GM19099 (cell line): ENCODE results near the gene TFAP2A.

Source experiments
- POLR2A ChIP-seq: IDR thresholded peaks from 3 replicates; pipeline ENCODE4 v1.6.1; 2011; ENCODE audit warnings: low read depth; ENCODE audit not compliant: insufficient read length; ENCODE audit errors: extremely low read depth

The TFAP2A gene

GRCh38 chr6:10410207-10411050, 4.4 kb downstream of the TFAP2A start:
- TF ChIP-seq POLR2A = no peak

- no peak for TF ChIP-seq POLR2A
These were observed 5.1 kb downstream of the TFAP2A start for GRCh38 chr6:10409731-10410206.

GRCh38 chr6:10409233-10409721, 5.6 kb downstream of the TFAP2A start:
- TF ChIP-seq POLR2A = no peak

GRCh38 chr6:10408457-10408856, 6.4 kb downstream of the TFAP2A start:
- TF ChIP-seq POLR2A = no peak

GRCh38 chr6:10407674-10408054, 7.2 kb downstream of the TFAP2A start:
- no peak for TF ChIP-seq POLR2A

- no peak for TF ChIP-seq POLR2A
These were observed 7.7 kb downstream of the TFAP2A start for GRCh38 chr6:10407018-10407673.

- no peak for TF ChIP-seq POLR2A
These were observed 8.3 kb downstream of the TFAP2A start for GRCh38 chr6:10406556-10406955.

GRCh38 chr6:10405513-10405900, 9.4 kb downstream of the TFAP2A start:
- TF ChIP-seq POLR2A = no peak

GRCh38 chr6:10404799-10405512, 9.9 kb downstream of the TFAP2A start:
- no peak for TF ChIP-seq POLR2A

- peak; percentile 71 for TF ChIP-seq POLR2A
These were observed 10.6 kb downstream of the TFAP2A start for GRCh38 chr6:10404107-10404798.

- no peak for TF ChIP-seq POLR2A
These were observed 11.3 kb downstream of the TFAP2A start for GRCh38 chr6:10403385-10404106.

GRCh38 chr6:10402648-10403311, 12.1 kb downstream of the TFAP2A start:
- TF ChIP-seq POLR2A = no peak

- no peak for TF ChIP-seq POLR2A
These were observed 13.1 kb downstream of the TFAP2A start for GRCh38 chr6:10401632-10402223.
